HL-60 (cell line): ENCODE results near the gene CEP89.
"Not testable (repeated sequence)": the region's sequence is repeated elsewhere in the genome, so short reads cannot be mapped to it uniquely, and the experiment has no call there.

Experiments used
- DNase-seq, 2 experiments: peaks; one replicate each; pipeline ENCODE4 v3.0.0-alpha.2; 2010 to 2020; ENCODE audit warnings: low read depth in 1 of 2, low spot score in 1 of 2
- H3K27ac ChIP-seq: fragments of 250-450 bp; sonication (Bioruptor Pico); replicated peaks from 2 replicates; pipeline ENCODE4 v1.5.1; 2020; ENCODE audit warnings: mild to moderate bottlenecking, moderate library complexity
- H3K27me3 ChIP-seq: fragments of 250-450 bp; sonication (Bioruptor Pico); 2 replicates; pipeline ENCODE4 v1.5.1; 2021; ENCODE audit warnings: mild to moderate bottlenecking, moderate library complexity; ENCODE audit not compliant: insufficient read depth, poor library complexity, severe bottlenecking
- H3K4me3 ChIP-seq: replicated peaks from 2 replicates; pipeline ENCODE4 v1.5.1; 2011; ENCODE audit warnings: mild to moderate bottlenecking, control low read depth, low read length; ENCODE audit not compliant: insufficient read depth
- CTCF ChIP-seq: IDR thresholded peaks from one replicate; pipeline ENCODE4 v1.5.1; 2011; ENCODE audit warnings: low read length, control low read depth, inconsistent platforms; ENCODE audit not compliant: insufficient read depth
- GABPA ChIP-seq: IDR thresholded peaks from 2 replicates; pipeline ENCODE4 v1.6.1; 2012; ENCODE audit warnings: low read depth
- POLR2AphosphoS5 ChIP-seq: IDR thresholded peaks from 2 replicates; pipeline ENCODE4 v1.6.1; 2012; ENCODE audit warnings: low read depth
- REST ChIP-seq: IDR thresholded peaks from 2 replicates; pipeline ENCODE4 v1.6.1; 2012; ENCODE audit warnings: low read depth; ENCODE audit not compliant: insufficient replicate concordance
- SPI1 ChIP-seq: IDR thresholded peaks from 2 replicates; pipeline ENCODE4 v1.6.1; 2012; ENCODE audit warnings: low read depth, mild to moderate bottlenecking, borderline replicate concordance

CEP89 gene

GRCh38 chr19:32837531-32837930, 134.2 kb downstream of the CEP89 start:
- no peak for TF ChIP-seq GABPA
- TF ChIP-seq POLR2AphosphoS5 = no peak
- TF ChIP-seq REST = no peak
- no peak for DNase-seq
- Histone ChIP-seq H3K27me3 (no peaks in the 10 kb centered on the region), H3K27ac (no peak overlapping the region), H3K4me3 (no peak overlapping the region)

- H3K27ac ChIP-seq, H3K4me3 ChIP-seq, DNase-seq, H3K27me3 ChIP-seq: not testable (repeated sequence)
Measured at GRCh38 chr19:32833388-32833787, 138.4 kb downstream of the CEP89 start.

GRCh38 chr19:32832825-32833224, 138.9 kb downstream of the CEP89 start:
- H3K27me3 ChIP-seq, DNase-seq, H3K4me3 ChIP-seq, H3K27ac ChIP-seq: not testable (repeated sequence)

GRCh38 chr19:32832094-32832493, 139.7 kb downstream of the CEP89 start:
- not testable (repeated sequence) for H3K27ac ChIP-seq, H3K27me3 ChIP-seq, DNase-seq, H3K4me3 ChIP-seq

- no peak for DNase-seq
- TF ChIP-seq POLR2AphosphoS5 = no peak
- no peak for TF ChIP-seq REST
- no peak for TF ChIP-seq GABPA
- no peak for TF ChIP-seq SPI1
- no peak for TF ChIP-seq CTCF
- Histone ChIP-seq H3K27me3 (no peaks in the 10 kb centered on the region), H3K27ac (no peak overlapping the region), H3K4me3 (no peak overlapping the region)
Measured at GRCh38 chr19:32831611-32832010, 140.1 kb downstream of the CEP89 start.

GRCh38 chr19:32830231-32831014, 141.3 kb downstream of the CEP89 start:
- H3K4me3 ChIP-seq = no peak overlapping the region
- TF ChIP-seq SPI1 (0 out of 2 replicates have a peak, but pooled peaks have one; percentile 40), GABPA (no peak), POLR2AphosphoS5 (no peak)
- H3K27me3 ChIP-seq = no peaks in the 10 kb centered on the region
- H3K27ac ChIP-seq = no peak overlapping the region
- no peak for DNase-seq
